CD4-positive, alpha-beta T cell treated with Interleukin-6 at 100 ng/mL for 8 hours (primary cell): ENCODE measurements around the gene PRR12.

Source experiments
- DNase-seq: peaks from one replicate; pipeline ENCODE4 v3.0.0-alpha.2; 2020; ENCODE audit warnings: mixed read lengths, low spot score

PRR12 gene

GRCh38 chr19:49591731-49592485 lies 926 bp downstream of the PRR12 start:
- DNase-seq, result peak; percentile 42

- no peak for DNase-seq
Observed at GRCh38 chr19:49592486-49593232, 1.7 kb downstream of the PRR12 start.

- peak; percentile 93 for DNase-seq
Observed at GRCh38 chr19:49593233-49594113, 2.5 kb downstream of the PRR12 start.

GRCh38 chr19:49594157-49594992 lies 3.4 kb downstream of the PRR12 start:
- no peak for DNase-seq

- DNase-seq, result no peak
Observed at GRCh38 chr19:49594993-49595818, 4.2 kb downstream of the PRR12 start.

- no peak for DNase-seq
Observed at GRCh38 chr19:49595819-49596404, 4.9 kb downstream of the PRR12 start.

GRCh38 chr19:49596407-49596806 lies 5.4 kb downstream of the PRR12 start:
- DNase-seq, result no peak

GRCh38 chr19:49596954-49597702 lies 6.1 kb downstream of the PRR12 start:
- no peak for DNase-seq

GRCh38 chr19:49597703-49597974 lies 6.7 kb downstream of the PRR12 start:
- DNase-seq, result no peak

- DNase-seq, result no peak
Observed at GRCh38 chr19:49599378-49600295, 8.7 kb downstream of the PRR12 start.

- DNase-seq, result no peak
Observed at GRCh38 chr19:49601482-49602038, 10.6 kb downstream of the PRR12 start.

GRCh38 chr19:49602806-49603205 lies 11.8 kb downstream of the PRR12 start:
- DNase-seq, result no peak

- DNase-seq, result no peak
Observed at GRCh38 chr19:49605605-49606004, 14.6 kb downstream of the PRR12 start.

GRCh38 chr19:49609499-49610092 lies 18.6 kb downstream of the PRR12 start:
- no peak for DNase-seq

- DNase-seq, result no peak
Observed at GRCh38 chr19:49613374-49613773, 22.4 kb downstream of the PRR12 start.

- DNase-seq, result no peak
Observed at GRCh38 chr19:49614096-49614833, 23.3 kb downstream of the PRR12 start.

- no peak for DNase-seq
Observed at GRCh38 chr19:49615861-49616260, 24.9 kb downstream of the PRR12 start.
